OCI-M2 (cell line): ENCODE results near the gene PSMD14.

Experiments used
- DNase-seq: peaks from one replicate; lab custom pipeline; 2025; ENCODE audit not compliant: unreplicated experiment; lab: John Stamatoyannopoulos, UW

Gene PSMD14

GRCh38 chr2:161381546-161381945 is 73.3 kb downstream of the PSMD14 start:
- DNase-seq = no peak

GRCh38 chr2:161382747-161383146 is 74.5 kb downstream of the PSMD14 start:
- DNase-seq = no peak

GRCh38 chr2:161384864-161385263 is 76.6 kb downstream of the PSMD14 start:
- no peak for DNase-seq

DNA sequence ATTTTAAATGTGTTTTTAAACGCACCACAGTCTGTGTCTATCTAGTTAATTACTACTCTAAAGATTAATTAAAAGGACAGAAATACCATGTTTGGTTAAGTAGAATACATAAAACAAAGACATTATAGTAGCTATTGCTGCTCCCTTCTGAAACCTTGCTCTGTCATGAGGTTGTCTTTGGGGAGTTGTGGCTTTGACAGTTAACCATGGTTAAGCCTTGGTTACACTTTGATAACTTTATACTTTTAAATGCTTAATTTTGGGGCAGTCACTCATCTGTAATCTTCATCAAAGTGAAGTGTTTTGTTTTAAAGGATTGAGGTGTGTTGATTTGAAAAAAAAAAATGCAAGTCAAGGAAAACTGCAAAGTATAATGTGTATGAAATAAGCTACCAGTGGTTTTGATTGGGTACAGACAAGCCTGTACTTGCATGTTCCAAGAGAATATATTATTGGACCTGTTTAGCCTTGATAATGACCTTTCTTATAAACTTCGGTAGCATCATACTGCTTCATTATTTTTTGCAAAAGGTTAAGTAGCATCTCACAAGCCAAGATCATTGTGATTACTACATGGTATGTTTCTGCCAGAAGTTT is 78.1 kb downstream of the PSMD14 start:
- DNase-seq = no peak

GRCh38 chr2:161388146-161388779 is 80.0 kb downstream of the PSMD14 start:
- DNase-seq = no peak

DNA sequence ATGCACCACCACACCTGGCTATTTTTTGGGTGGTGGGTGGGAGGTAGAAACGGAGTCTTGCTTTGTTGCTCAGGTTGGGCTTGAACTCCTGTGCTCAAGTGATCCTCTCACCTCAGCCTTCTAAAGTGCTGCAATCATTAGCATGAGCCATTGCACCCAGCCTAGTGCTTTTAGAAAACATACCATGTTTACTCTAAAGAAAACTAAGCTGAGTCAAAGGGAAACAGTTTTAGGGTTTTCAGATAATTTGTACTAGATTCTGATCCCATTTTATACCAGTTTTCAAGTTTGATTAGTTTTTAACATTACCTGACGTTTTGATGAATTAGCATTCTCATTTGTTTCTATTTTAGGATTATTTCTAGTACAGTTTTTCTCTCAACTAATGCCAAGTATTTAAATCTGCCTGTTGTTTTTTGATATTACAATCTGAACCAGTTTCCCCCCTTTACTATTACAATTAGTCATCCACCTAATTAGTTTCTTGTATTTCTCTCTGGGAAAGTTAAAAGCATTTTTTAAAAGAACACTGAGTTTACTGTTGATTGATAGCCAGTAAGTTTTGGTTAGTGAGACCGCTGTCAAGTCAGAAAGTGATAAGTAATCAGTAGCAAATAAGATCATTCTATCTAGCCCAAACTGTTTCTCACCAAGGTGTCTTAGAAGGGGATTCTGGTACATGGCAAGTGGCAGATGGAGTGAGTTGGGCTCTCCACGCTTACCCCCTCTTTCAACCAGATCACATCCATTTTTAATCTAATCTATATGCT is 83.7 kb downstream of the PSMD14 start:
- DNase-seq = no peak

DNA sequence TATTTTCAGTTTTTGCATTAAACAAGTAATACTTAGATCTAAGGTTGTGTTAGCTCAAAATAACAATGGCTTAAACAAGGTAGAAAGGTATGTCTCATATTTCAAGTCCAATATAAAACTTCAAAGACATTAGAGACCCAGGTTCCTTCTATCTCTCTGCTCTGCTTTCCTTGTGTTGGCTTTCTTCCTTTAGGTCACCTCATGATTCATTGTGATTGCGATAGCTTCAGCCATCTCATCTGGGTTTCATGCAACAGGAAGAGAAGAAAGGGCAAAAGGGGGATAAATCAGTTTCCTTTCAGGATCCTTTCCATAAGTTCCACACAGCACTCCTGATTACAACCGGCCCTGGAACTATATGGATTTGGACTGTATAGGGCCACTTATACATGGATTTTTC is 91.9 kb downstream of the PSMD14 start:
- DNase-seq = no peak

GRCh38 chr2:161402297-161402696 is 94.1 kb downstream of the PSMD14 start:
- no peak for DNase-seq

DNA sequence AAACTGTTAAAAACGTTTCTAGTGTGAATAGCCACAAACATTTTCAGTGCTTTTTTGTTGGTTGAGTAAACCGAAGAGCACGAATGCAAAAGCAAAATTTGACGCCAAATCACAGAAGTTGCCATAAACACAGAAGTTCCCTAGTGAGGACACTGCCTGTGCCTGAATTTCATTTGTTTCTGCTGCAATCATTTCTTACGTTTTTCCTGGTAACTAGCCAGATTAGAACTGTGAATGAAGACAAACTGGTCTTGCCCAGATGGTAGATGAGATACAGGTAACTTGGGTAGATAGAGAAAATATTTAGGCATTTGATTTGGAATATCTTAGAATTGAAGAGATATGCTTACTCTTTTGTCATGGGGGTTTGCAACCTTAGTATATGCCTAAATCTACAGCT is 98.1 kb downstream of the PSMD14 start:
- no peak for DNase-seq

GRCh38 chr2:161407597-161407996 is 99.4 kb downstream of the PSMD14 start:
- DNase-seq = no peak

GRCh38 chr2:161409308-161409907 is 101.2 kb downstream of the PSMD14 start:
- DNase-seq = no peak

- no peak for DNase-seq
Observed at GRCh38 chr2:161412346-161412745, 104.1 kb downstream of the PSMD14 start.

DNA sequence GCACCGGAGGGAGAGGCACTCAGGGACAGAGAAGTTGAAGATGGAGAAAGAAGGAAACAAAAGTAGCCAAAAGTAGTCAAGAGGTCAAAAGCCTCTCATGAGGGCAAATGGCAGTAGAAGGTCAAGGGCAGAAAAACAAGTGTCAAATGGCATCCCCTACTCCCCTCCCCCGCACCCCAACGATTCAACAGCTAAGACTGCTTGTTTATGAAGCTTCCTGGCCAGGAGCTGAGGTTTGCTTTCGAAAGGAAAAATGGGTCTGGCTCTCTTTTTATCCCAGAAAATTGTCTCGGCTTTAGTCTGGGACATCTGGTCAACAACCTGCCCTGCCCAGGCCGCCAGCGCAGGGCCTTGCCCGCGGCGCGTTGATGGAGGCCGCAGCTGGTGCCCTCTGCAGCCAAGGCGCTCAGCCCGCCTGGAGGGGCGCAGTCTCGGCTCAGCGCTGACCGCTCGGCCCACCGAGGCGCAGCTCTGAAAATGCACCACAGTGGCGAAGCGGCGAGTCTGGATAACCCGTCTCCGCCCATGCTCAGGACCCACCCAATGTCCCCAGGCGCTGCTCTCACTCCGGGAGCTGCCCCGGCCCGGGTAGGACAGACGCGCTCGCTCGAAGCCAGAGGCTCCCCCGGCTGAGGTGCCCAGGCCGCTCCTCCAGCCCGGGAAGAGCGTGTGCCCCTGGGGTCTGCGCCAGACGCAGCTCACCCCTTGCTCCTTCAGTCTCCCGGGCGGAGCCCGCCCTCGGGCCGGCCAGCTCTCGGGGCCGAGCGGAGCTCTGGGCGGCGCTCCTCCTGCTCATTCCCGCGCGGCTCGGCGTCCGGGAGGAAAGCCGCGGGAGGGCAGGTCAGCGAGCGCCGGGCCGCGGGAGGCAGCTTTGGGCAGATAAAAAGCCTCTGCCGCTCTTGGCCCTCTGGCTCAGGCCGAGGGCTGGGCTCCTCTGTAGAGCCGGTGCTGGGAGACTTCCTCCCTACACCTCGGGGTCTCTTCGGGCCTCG is 106.1 kb downstream of the PSMD14 start:
- no peak for DNase-seq

DNA sequence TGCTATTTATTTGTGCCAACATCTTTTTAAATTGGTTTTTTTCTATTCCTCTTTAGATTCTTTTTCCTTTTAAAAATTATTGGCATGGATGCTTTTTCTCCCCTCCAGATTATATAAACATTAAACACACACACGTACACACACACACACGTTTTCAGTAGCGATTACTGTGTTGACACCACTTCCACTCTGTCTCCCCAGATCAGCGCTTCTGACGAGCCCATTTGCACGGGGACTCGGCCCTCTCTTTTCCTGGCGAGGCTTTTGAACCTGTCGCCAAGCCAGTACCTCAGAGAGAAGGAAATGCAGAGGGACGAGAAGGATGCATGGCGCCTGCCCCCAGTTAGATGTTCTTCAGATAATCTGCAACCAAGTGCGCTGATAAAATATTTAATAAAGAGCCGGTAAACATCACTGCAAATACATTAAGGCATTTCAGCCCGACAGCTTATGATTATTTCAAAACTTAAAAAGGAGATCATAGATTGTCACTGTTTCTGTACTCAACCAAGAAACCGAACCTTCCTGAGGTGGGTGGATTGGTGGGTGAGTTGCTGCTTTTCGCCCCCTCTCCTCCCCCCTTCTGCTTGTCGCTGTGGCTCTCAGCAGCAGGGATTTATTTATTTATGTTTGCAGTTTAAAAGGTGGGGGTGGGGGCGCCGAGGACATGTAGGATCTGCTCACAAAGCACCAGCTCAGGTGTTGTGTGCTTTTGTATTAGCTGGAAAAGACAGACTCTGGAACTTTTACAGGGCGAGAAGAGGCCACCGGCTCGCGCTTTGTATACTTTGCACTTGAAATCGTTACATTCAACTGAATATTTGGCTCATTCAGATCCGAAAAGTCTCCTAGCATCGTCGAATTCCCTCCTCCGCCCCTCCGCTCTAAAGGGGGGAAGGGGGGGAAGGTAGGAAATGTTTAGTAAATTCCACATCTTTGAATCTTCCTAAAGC is 107.1 kb downstream of the PSMD14 start:
- DNase-seq = no peak

GRCh38 chr2:161415987-161416707 is 107.9 kb downstream of the PSMD14 start, which contains the start of gene TBR1:
TSS of gene TBR1 (plus strand) at chr2:161416297. CDS start at chr2:161416411, 114 bp downstream.
- no peak for DNase-seq

DNA sequence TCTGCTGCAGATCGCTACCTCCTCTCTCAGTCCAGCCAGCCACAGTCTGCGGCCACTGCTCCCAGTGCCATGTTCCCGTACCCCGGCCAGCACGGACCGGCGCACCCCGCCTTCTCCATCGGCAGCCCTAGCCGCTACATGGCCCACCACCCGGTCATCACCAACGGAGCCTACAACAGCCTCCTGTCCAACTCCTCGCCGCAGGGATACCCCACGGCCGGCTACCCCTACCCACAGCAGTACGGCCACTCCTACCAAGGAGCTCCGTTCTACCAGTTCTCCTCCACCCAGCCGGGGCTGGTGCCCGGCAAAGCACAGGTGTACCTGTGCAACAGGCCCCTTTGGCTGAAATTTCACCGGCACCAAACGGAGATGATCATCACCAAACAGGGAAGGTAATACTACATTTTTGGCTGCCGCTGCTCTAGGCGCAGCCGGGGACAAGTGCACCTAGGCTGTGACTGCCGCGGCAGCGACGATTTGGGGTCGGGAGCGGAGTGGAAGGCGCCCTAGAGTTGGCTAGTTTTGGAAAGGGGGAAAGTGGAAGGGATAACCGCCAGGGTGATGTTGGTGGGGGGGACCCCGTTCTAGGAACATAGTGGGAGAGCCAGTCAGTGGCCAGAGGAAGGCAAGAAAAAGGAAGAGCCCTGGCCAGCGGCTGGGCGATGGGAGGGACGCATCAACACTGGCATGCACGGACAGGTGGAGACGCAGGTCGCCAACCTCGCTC is 108.6 kb downstream of the PSMD14 start:
- no peak for DNase-seq

DNA sequence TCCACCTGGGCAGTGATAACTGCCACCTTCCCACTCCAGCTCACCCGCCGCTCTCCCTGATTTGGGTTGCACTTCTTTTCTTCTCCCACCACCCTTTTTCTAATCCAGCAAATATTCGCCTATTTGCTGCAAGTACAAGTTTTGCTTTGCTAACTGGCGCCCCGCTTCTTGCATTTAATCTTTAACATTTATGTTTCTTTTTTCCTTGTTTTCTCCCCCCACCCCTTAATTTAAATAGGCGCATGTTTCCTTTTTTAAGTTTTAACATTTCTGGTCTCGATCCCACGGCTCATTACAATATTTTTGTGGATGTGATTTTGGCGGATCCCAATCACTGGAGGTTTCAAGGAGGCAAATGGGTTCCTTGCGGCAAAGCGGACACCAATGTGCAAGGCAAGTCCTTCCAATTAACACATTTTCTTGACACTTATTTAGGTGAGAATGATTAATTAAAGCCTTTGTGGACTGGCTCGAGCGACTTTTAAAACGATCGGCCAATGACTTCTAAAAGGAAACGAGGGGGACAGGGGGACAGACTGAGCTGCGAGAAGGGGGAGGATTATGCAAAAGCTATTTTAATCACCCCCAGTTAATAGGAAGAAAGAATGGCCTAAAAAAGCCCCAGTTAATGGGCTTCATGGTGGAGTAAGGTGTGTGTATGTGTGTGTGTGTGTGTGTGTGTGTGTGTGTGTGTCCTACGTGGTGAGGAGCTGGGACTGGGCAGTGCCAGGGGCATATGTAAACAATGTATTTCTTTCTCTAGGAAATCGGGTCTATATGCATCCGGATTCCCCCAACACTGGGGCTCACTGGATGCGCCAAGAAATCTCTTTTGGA is 109.4 kb downstream of the PSMD14 start:
- no peak for DNase-seq
